ENCODE data around the gene ASB1.

GRCh38 chr2:238492840-238493239, 66.1 kb downstream of the ASB1 start:
- TF ChIP-seq CTCF (IDR thresholded peaks at IDR 0.05) (no peak), POLR2A (IDR thresholded peaks at IDR 0.05) (no peak)
